Fibroblast of peridontal ligament (primary cell): ENCODE results near the gene COL25A1.

Source experiments
- DNase-seq: peaks from one replicate; pipeline ENCODE4 v3.0.0-alpha.2; 2010; ENCODE audit errors: extremely low read depth

Gene COL25A1

GRCh38 chr4:109291707-109292238 lies 10.7 kb downstream of the COL25A1 start:
- DNase-seq, result no peak

GRCh38 chr4:109290918-109291317 lies 11.5 kb downstream of the COL25A1 start:
- no peak for DNase-seq

GRCh38 chr4:109278594-109279031 lies 23.8 kb downstream of the COL25A1 start:
- DNase-seq, result no peak

- peak; percentile 4 for DNase-seq
These were observed 25.9 kb downstream of the COL25A1 start for GRCh38 chr4:109276482-109277095.

- no peak for DNase-seq
These were observed 27.3 kb downstream of the COL25A1 start for GRCh38 chr4:109275066-109275745.

GRCh38 chr4:109266891-109267290 lies 35.6 kb downstream of the COL25A1 start:
- DNase-seq, result no peak

- DNase-seq, result no peak
These were observed 36.2 kb downstream of the COL25A1 start for GRCh38 chr4:109266236-109266635.

- DNase-seq, result no peak
These were observed 38.7 kb downstream of the COL25A1 start for GRCh38 chr4:109263721-109264120.

- DNase-seq, result no peak
These were observed 45.6 kb downstream of the COL25A1 start for GRCh38 chr4:109256818-109257217.

GRCh38 chr4:109254845-109255244 lies 47.6 kb downstream of the COL25A1 start:
- DNase-seq, result no peak

GRCh38 chr4:109251396-109251795 lies 51.1 kb downstream of the COL25A1 start:
- DNase-seq, result no peak

GRCh38 chr4:109248322-109248900 lies 54.0 kb downstream of the COL25A1 start:
- no peak for DNase-seq

GRCh38 chr4:109243871-109244270 lies 58.6 kb downstream of the COL25A1 start:
- no peak for DNase-seq

- no peak for DNase-seq
These were observed 63.7 kb downstream of the COL25A1 start for GRCh38 chr4:109238746-109239145.

- no peak for DNase-seq
These were observed 66.8 kb downstream of the COL25A1 start for GRCh38 chr4:109235683-109236082.

- no peak for DNase-seq
These were observed 67.9 kb downstream of the COL25A1 start for GRCh38 chr4:109234596-109234995.

- DNase-seq, result no peak
These were observed 68.9 kb downstream of the COL25A1 start for GRCh38 chr4:109233570-109233969.

- DNase-seq, result no peak
These were observed 69.8 kb downstream of the COL25A1 start for GRCh38 chr4:109232681-109233080.

GRCh38 chr4:109231331-109231730 lies 71.1 kb downstream of the COL25A1 start:
- no peak for DNase-seq

GRCh38 chr4:109229028-109229427 lies 73.4 kb downstream of the COL25A1 start:
- no peak for DNase-seq

GRCh38 chr4:109218288-109218687 lies 84.2 kb downstream of the COL25A1 start:
- DNase-seq, result no peak

- DNase-seq, result no peak
These were observed 86.3 kb downstream of the COL25A1 start for GRCh38 chr4:109216085-109216696.

- no peak for DNase-seq
These were observed 87.0 kb downstream of the COL25A1 start for GRCh38 chr4:109215506-109215905.
